ENCODE data around the gene DEFB132.

DEFB132 gene

DNA sequence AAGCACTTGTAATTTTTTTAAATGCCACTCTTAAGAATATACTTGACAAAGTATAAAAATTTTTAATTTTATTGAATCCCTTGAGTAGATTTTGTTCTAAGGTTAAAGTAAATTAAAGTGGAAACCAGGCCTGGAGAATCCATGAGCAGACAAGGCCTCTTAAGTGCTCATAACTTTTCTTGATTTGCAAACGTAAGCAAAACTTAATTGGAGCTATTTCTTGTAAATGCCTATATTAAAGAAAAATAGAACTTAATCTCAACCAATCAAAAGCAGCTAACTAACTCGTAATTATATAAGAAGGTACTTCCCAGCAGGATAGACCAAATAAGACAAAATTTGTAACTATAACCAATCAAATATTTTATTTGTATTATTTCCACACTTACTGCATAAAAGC is 43.1 kb upstream of the DEFB132 start:
- H3K27me3 ChIP-seq (ENCODE audit: insufficient read depth, low read length) = no peaks in the 10 kb centered on the region
- no peak for TF ChIP-seq EZH2 (IDR thresholded peaks at IDR 0.05; ENCODE audit: borderline replicate concordance, low read length)
- TF ChIP-seq CTCF (IDR thresholded peaks at IDR 0.05; ENCODE audit: low read length) = no peak

DNA sequence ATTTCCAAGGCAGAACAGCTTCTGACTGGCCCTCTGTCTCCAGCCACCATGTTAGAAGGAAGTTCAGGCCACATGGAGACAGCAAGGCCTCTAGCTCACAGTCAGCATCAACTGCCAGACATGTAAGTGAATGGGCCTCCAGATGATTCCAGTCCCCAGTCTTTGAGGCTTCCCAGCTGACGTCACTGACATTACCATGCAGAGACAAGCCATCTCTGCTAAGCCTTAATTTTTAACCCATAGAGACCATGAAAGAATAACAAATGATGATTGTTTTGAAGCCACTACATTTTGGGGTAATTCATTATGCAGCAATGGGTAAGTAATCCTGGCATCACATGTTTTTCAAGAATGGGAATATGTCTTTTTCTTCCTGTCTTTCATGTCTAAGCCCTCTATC is 41.7 kb upstream of the DEFB132 start:
- no peak overlapping the region for H2AFZ ChIP-seq (ENCODE audit: low read length)
- H3K9me3 ChIP-seq (ENCODE audit: low read length) = no peaks in the 10 kb centered on the region
- no peak overlapping the region for H3K27ac ChIP-seq (ENCODE audit: low read depth, low read length, poor library complexity, severe bottlenecking)
- H3K36me3 ChIP-seq (ENCODE audit: insufficient read depth, low read length) = no peaks in the 10 kb centered on the region
- H3K4me2 ChIP-seq (ENCODE audit: low read length) = no peak overlapping the region
- H3K4me3 ChIP-seq (ENCODE audit: low read depth, low read length, poor library complexity, severe bottlenecking) = no peak overlapping the region
- H3K79me2 ChIP-seq (ENCODE audit: insufficient read depth, low read length) = no peaks in the 10 kb centered on the region
- H3K9ac ChIP-seq (ENCODE audit: low read length) = no peak overlapping the region
- H3F3A ChIP-seq (ENCODE audit: insufficient read depth, low read length) = no peaks in the 10 kb centered on the region
- H4K20me1 ChIP-seq (ENCODE audit: insufficient read depth, low read length) = no peaks in the 10 kb centered on the region
- no peaks in the 10 kb centered on the region for H3K9me2 ChIP-seq (ENCODE audit: low read depth, low read length)
- TF ChIP-seq EZH2 (IDR thresholded peaks at IDR 0.05; ENCODE audit: borderline replicate concordance, low read length) (no peak), CTCF (IDR thresholded peaks at IDR 0.05; ENCODE audit: low read length) (no peak)
- no peaks in the 10 kb centered on the region for H3K4me1 ChIP-seq (ENCODE audit: insufficient read depth, low read length, severe bottlenecking)
- H3K27me3 ChIP-seq (ENCODE audit: insufficient read depth, low read length) = no peaks in the 10 kb centered on the region

More for the DNA sequence above, 43.1 kb upstream of the DEFB132 start:
- H4K20me1 ChIP-seq (ENCODE audit: insufficient read depth, low read length) = no peaks in the 10 kb centered on the region
- no peaks in the 10 kb centered on the region for H3K36me3 ChIP-seq (ENCODE audit: insufficient read depth, low read length)
- H3K9me2 ChIP-seq (ENCODE audit: low read depth, low read length) = no peaks in the 10 kb centered on the region
- no peak overlapping the region for H3K4me3 ChIP-seq (ENCODE audit: low read depth, low read length, poor library complexity, severe bottlenecking)
- H3F3A ChIP-seq (ENCODE audit: insufficient read depth, low read length) = no peaks in the 10 kb centered on the region
- no peak overlapping the region for H3K27ac ChIP-seq (ENCODE audit: low read depth, low read length, poor library complexity, severe bottlenecking)
- no peaks in the 10 kb centered on the region for H3K4me1 ChIP-seq (ENCODE audit: insufficient read depth, low read length, severe bottlenecking)
- H3K9ac ChIP-seq (ENCODE audit: low read length) = no peak overlapping the region
- no peaks in the 10 kb centered on the region for H3K9me3 ChIP-seq (ENCODE audit: low read length)
- H3K4me2 ChIP-seq (ENCODE audit: low read length) = no peak overlapping the region
- H2AFZ ChIP-seq (ENCODE audit: low read length) = no peak overlapping the region
- H3K79me2 ChIP-seq (ENCODE audit: insufficient read depth, low read length) = no peaks in the 10 kb centered on the region

- no peaks in the 10 kb centered on the region for H3K79me2 ChIP-seq (ENCODE audit: insufficient read depth, low read length)
- H3F3A ChIP-seq (ENCODE audit: insufficient read depth, low read length) = no peaks in the 10 kb centered on the region
- no peak overlapping the region for H3K9ac ChIP-seq (ENCODE audit: low read length)
- H4K20me1 ChIP-seq (ENCODE audit: insufficient read depth, low read length) = no peaks in the 10 kb centered on the region
- no peaks in the 10 kb centered on the region for H3K27me3 ChIP-seq (ENCODE audit: insufficient read depth, low read length)
- H3K4me1 ChIP-seq (ENCODE audit: insufficient read depth, low read length, severe bottlenecking) = no peaks in the 10 kb centered on the region
- H3K36me3 ChIP-seq (ENCODE audit: insufficient read depth, low read length) = no peaks in the 10 kb centered on the region
- no peaks in the 10 kb centered on the region for H3K9me3 ChIP-seq (ENCODE audit: low read length)
- no peak overlapping the region for H2AFZ ChIP-seq (ENCODE audit: low read length)
- no peak overlapping the region for H3K4me2 ChIP-seq (ENCODE audit: low read length)
- H3K9me2 ChIP-seq (ENCODE audit: low read depth, low read length) = no peaks in the 10 kb centered on the region
- H3K4me3 ChIP-seq (ENCODE audit: low read depth, low read length, poor library complexity, severe bottlenecking) = no peak overlapping the region
- TF ChIP-seq CTCF (IDR thresholded peaks at IDR 0.05; ENCODE audit: low read length) = no peak
- no peak for TF ChIP-seq EZH2 (IDR thresholded peaks at IDR 0.05; ENCODE audit: borderline replicate concordance, low read length)
- H3K27ac ChIP-seq (ENCODE audit: low read depth, low read length, poor library complexity, severe bottlenecking) = no peak overlapping the region
Observed at GRCh38 chr20:217266-217665, 40.3 kb upstream of the DEFB132 start.
